D341Med (cell line): ENCODE data around the gene NUDT1.

Experiments used
- DNase-seq: peaks from one replicate; pipeline ENCODE4 v3.0.0; 2012; ENCODE audit warnings: low spot score

Gene NUDT1

GRCh38 chr7:2241580-2242540 is at the start of gene NUDT1, which contains the start of gene MRM2:
Gene NUDT1 (plus strand): TSS chr7:2242226. CDS start chr7:2244575, 2,349 bp downstream.
Gene MRM2 (minus strand): TSS chr7:2242205. CDS start chr7:2242169, 36 bp downstream.
- DNase-seq, result peak; percentile 91

- peak; percentile 24 for DNase-seq
Observed at GRCh38 chr7:2192831-2193534, 49.0 kb upstream of the NUDT1 start.

- DNase-seq, result no peak
Observed at GRCh38 chr7:2193575-2194305, 48.3 kb upstream of the NUDT1 start.

- no peak for DNase-seq
Observed at GRCh38 chr7:2195400-2196246, 46.4 kb upstream of the NUDT1 start.

- DNase-seq, result no peak
Observed at GRCh38 chr7:2196381-2197378, 45.3 kb upstream of the NUDT1 start.

GRCh38 chr7:2197436-2198155 is 44.4 kb upstream of the NUDT1 start:
- DNase-seq, result no peak

- peak; percentile 30 for DNase-seq
Observed at GRCh38 chr7:2198206-2198605, 43.8 kb upstream of the NUDT1 start.

GRCh38 chr7:2198760-2199159 is 43.3 kb upstream of the NUDT1 start:
- no peak for DNase-seq

- DNase-seq, result no peak
Observed at GRCh38 chr7:2199528-2199927, 42.5 kb upstream of the NUDT1 start.

GRCh38 chr7:2199956-2200583 is 42.0 kb upstream of the NUDT1 start:
- no peak for DNase-seq

GRCh38 chr7:2200584-2200980 is 41.4 kb upstream of the NUDT1 start:
- no peak for DNase-seq

GRCh38 chr7:2201128-2201527 is 40.9 kb upstream of the NUDT1 start:
- DNase-seq, result no peak

GRCh38 chr7:2201686-2202360 is 40.2 kb upstream of the NUDT1 start:
- DNase-seq, result peak; percentile 12

GRCh38 chr7:2202361-2202761 is 39.7 kb upstream of the NUDT1 start:
- DNase-seq, result no peak

- DNase-seq, result no peak
Observed at GRCh38 chr7:2202901-2203765, 38.9 kb upstream of the NUDT1 start.

- DNase-seq, result no peak
Observed at GRCh38 chr7:2203766-2204300, 38.2 kb upstream of the NUDT1 start.

GRCh38 chr7:2204446-2204845 is 37.6 kb upstream of the NUDT1 start:
- no peak for DNase-seq
